Liver (tissue), 9 donors: Measurements from ENCODE around the gene DHRS9. TPM values are rescaled to one million over a fixed set of nuclear protein-coding genes. Genes with fewer than 3 reads are reported as not detected.

Experiments
- DNase-seq: peaks from one replicate; pipeline ENCODE4 v3.0.0-alpha.2; 2017; ENCODE audit warnings: low spot score
- H3K27ac ChIP-seq, 2 donors: one replicate each; pipeline ENCODE4 v1.7.0; 2013; ENCODE audit warnings: inconsistent platforms in 2 of 2, low read length in 2 of 2, control low read depth in 1 of 2, low read depth in 1 of 2, mild to moderate bottlenecking in 1 of 2
- H3K27me3 ChIP-seq, 4 donors: one replicate each; pipeline versions ENCODE4 v1.6.1 to v1.7.0; 2013; ENCODE audit warnings: low read length in 3 of 4, inconsistent platforms in 1 of 4, mild to moderate bottlenecking in 1 of 4, moderate library complexity in 1 of 4; ENCODE audit not compliant: control insufficient read depth in 4 of 4, insufficient read depth in 4 of 4
- H3K36me3 ChIP-seq, 4 donors: one replicate each; pipeline versions ENCODE4 v1.6.1 to v1.7.0; 2013; ENCODE audit warnings: low read length in 3 of 4, mild to moderate bottlenecking in 3 of 4, low read depth in 1 of 4, moderate library complexity in 1 of 4; ENCODE audit not compliant: control insufficient read depth in 4 of 4, insufficient read depth in 3 of 4
- H3K4me1 ChIP-seq, 4 donors: one replicate each; pipeline versions ENCODE4 v1.6.1 to v1.7.0; 2013; ENCODE audit warnings: low read length in 3 of 4, mild to moderate bottlenecking in 3 of 4, moderate library complexity in 1 of 4; ENCODE audit not compliant: control insufficient read depth in 4 of 4, insufficient read depth in 4 of 4
- H3K4me3 ChIP-seq, 3 donors: one replicate each; pipeline versions ENCODE4 v1.6.1 to v1.7.0; 2013; ENCODE audit warnings: low read length in 3 of 3, control low read depth in 1 of 3, low read depth in 1 of 3, mild to moderate bottlenecking in 1 of 3
- H3K9ac ChIP-seq, 2 donors: one replicate each; pipeline ENCODE4 v1.7.0; 2013; ENCODE audit warnings: low read length in 2 of 2, mild to moderate bottlenecking in 2 of 2, moderate library complexity in 2 of 2, control low read depth in 1 of 2, low read depth in 1 of 2
- H3K9me3 ChIP-seq, 4 donors: one replicate each; pipeline versions ENCODE4 v1.6.1 to v1.7.0; 2013; ENCODE audit warnings: low read length in 3 of 4; ENCODE audit not compliant: control insufficient read depth in 4 of 4
- ATF3 ChIP-seq: IDR thresholded peaks from 2 replicates; pipeline ENCODE4 v1.6.1; 2016; ENCODE audit warnings: antibody characterized with exemption
- EGR1 ChIP-seq, 2 donors: IDR thresholded peaks; 2 replicates each; pipeline ENCODE4 v1.6.1; 2016 to 2018; ENCODE audit warnings: antibody characterized with exemption in 2 of 2, low read depth in 2 of 2
- FOXA1 ChIP-seq: IDR thresholded peaks from 2 replicates; pipeline ENCODE4 v1.6.1; 2016; ENCODE audit warnings: antibody characterized with exemption
- FOXA2 ChIP-seq: IDR thresholded peaks from 2 replicates; pipeline ENCODE4 v1.6.1; 2016; ENCODE audit warnings: antibody characterized with exemption
- GABPA ChIP-seq, 2 donors: IDR thresholded peaks in 1 of 2; conservative IDR thresholded peaks in 1 of 2; 2 replicates each; pipeline ENCODE4 v1.6.1; 2016; ENCODE audit warnings: antibody characterized with exemption in 2 of 2, mild to moderate bottlenecking in 1 of 2, moderate library complexity in 1 of 2
- HNF4A ChIP-seq, 2 donors: conservative IDR thresholded peaks; 2 replicates each; pipeline ENCODE4 v1.6.1; 2016; ENCODE audit warnings: antibody characterized with exemption in 2 of 2, mild to moderate bottlenecking in 2 of 2
- HNF4G ChIP-seq: IDR thresholded peaks from 2 replicates; pipeline ENCODE4 v1.6.1; 2016; ENCODE audit warnings: antibody characterized with exemption
- JUND ChIP-seq, 2 donors: IDR thresholded peaks; 2 replicates each; pipeline ENCODE4 v1.6.1; 2016; ENCODE audit warnings: antibody characterized with exemption in 2 of 2
- MAX ChIP-seq: IDR thresholded peaks from 2 replicates; pipeline ENCODE4 v1.6.1; 2016; ENCODE audit warnings: antibody characterized with exemption
- NR2F2 ChIP-seq: IDR thresholded peaks from 2 replicates; pipeline ENCODE4 v1.6.1; 2016; ENCODE audit warnings: antibody characterized with exemption
- RAD21 ChIP-seq, 2 donors: IDR thresholded peaks; 2 replicates each; pipeline ENCODE4 v1.6.1; 2016; ENCODE audit warnings: antibody characterized with exemption in 2 of 2, mild to moderate bottlenecking in 2 of 2
- REST ChIP-seq: IDR thresholded peaks from 2 replicates; pipeline ENCODE4 v1.6.1; 2016; ENCODE audit warnings: antibody characterized with exemption, mild to moderate bottlenecking
- RXRA ChIP-seq, 2 donors: IDR thresholded peaks; 2 replicates each; pipeline ENCODE4 v1.6.1; 2017 to 2018; ENCODE audit warnings: antibody characterized with exemption in 2 of 2, mild to moderate bottlenecking in 1 of 2
- SP1 ChIP-seq: IDR thresholded peaks from 2 replicates; pipeline ENCODE4 v1.6.1; 2018; ENCODE audit warnings: antibody characterized with exemption, mild to moderate bottlenecking
- TAF1 ChIP-seq: conservative IDR thresholded peaks from 2 replicates; pipeline ENCODE4 v1.6.1; 2016; ENCODE audit warnings: antibody characterized with exemption, mild to moderate bottlenecking
- YY1 ChIP-seq: IDR thresholded peaks from 2 replicates; pipeline ENCODE4 v1.6.1; 2016; ENCODE audit warnings: antibody characterized with exemption, mild to moderate bottlenecking
- WGBS: extraction: QIAGEN DNeasy Blood & Tissue Kit; methylation state at CpG from one replicate; pipeline ENCODE4 v1.1.7; 2013; 5-methylcytosine and 5-hydroxymethylcytosine counted together
- polyA plus RNA-seq, 2 donors: library from polyadenylated mRNA; stranded (reverse) in 1 of 2; unstranded in 1 of 2; fragments of 200-250 nt in 1 of 2; fragments of >200 nt in 1 of 2; fragmentation: Nextera tagmentation in 1 of 2; extraction: Ambion mirVana in 1 of 2; gene quantifications; one replicate each; pipeline versions ENCODE4 v1.2.1 to v1.2.3, GENCODE V29; 2013 to 2015
- total RNA-seq, 2 donors: library from RNA; depleted of rRNA; stranded (reverse); fragments of >200 nt; gene quantifications; one replicate each; pipeline ENCODE4 v1.2.3, GENCODE V29; 2014
- TF ChIP-seq, protein P1 (sequence below): fragments of 150-350 bp; IDR thresholded peaks from 2 replicates; pipeline ENCODE4 v1.5.1; 2017; ENCODE audit warnings: improper control_type of control experiment, low read depth, low read length; ENCODE audit not compliant: missing input control
- TF ChIP-seq, protein P2 (sequence below): IDR thresholded peaks from 2 replicates; pipeline ENCODE4 v1.6.1; 2016; ENCODE audit warnings: antibody characterized with exemption
- donor health status: healthy.
- donor health status: healthy.
- donor health status: healthy.
- donor health status: healthy.
- donor health status: healthy.

The DHRS9 gene
- total and polyA plus RNA-seq, 4 donors = 0.25 to 0.93 (median 0.63) TPM

DNA sequence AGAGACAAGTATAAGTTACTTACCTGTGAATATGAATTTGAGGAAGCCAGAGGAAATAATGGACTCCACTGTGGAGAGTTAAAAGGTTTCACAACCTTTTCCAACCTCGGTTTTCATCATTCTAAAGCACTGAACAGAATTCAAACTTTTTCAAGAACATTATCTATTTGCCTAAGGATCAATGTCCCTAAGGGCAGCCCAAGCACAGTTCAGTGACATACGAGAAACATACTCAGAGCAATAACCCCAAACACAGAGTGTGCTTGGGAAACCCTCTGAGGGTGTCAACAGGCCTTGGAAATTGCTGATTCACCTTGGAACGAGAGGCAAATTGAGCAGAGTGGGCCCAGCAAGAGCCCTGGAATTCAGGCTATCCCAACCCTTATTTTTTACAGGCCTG is 38.2 kb upstream of the DHRS9 start, which contains the start of gene ABCB11:
TSS of gene ABCB11 (minus strand) at position 123 of the 400 bp plus-strand sequence. CDS start 13,199 bp downstream, outside the sequence.
- 29% methylated on average over 3 of the region's 3 CpGs for WGBS
- H3K4me3 ChIP-seq = peak within 1 kb of the TSS; percentile 76 to 89 (median 88)
- H3K36me3 ChIP-seq = no peaks in the 10 kb centered on the region
- TF ChIP-seq SP1 (peak; percentile 95), RXRA (IDR thresholded peaks at IDR 0.05) (peak; percentile 100), FOXA2 (peak; percentile 76), RAD21 (IDR thresholded peaks at IDR 0.05) (peak; percentile 35 to 69), YY1 (peak; percentile 85), HNF4A (conservative IDR thresholded peaks at IDR 0.05) (peak; percentile 88 to 90), FOXA1 (peak; percentile 59), HNF4G (peak; percentile 47), GABPA (IDR thresholded peaks at IDR 0.05 in 1 of 2, conservative IDR thresholded peaks at IDR 0.05 in 1 of 2) (peak in 1 of 2 donors; percentile 27), MAX (peak; percentile 82), JUND (IDR thresholded peaks at IDR 0.05) (peak; percentile 87 to 92), REST (peak; percentile 76), TAF1 (peak; percentile 94), ATF3 (peak; percentile 88), NR2F2 (peak; percentile 66), EGR1 (IDR thresholded peaks at IDR 0.05; ENCODE audit: low read depth in 2 of 2) (peak in 1 of 2 donors; percentile 68)
- TF ChIP-seq, protein P1, sequence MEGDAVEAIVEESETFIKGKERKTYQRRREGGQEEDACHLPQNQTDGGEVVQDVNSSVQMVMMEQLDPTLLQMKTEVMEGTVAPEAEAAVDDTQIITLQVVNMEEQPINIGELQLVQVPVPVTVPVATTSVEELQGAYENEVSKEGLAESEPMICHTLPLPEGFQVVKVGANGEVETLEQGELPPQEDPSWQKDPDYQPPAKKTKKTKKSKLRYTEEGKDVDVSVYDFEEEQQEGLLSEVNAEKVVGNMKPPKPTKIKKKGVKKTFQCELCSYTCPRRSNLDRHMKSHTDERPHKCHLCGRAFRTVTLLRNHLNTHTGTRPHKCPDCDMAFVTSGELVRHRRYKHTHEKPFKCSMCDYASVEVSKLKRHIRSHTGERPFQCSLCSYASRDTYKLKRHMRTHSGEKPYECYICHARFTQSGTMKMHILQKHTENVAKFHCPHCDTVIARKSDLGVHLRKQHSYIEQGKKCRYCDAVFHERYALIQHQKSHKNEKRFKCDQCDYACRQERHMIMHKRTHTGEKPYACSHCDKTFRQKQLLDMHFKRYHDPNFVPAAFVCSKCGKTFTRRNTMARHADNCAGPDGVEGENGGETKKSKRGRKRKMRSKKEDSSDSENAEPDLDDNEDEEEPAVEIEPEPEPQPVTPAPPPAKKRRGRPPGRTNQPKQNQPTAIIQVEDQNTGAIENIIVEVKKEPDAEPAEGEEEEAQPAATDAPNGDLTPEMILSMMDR = no peak
- TF ChIP-seq, protein P2, sequence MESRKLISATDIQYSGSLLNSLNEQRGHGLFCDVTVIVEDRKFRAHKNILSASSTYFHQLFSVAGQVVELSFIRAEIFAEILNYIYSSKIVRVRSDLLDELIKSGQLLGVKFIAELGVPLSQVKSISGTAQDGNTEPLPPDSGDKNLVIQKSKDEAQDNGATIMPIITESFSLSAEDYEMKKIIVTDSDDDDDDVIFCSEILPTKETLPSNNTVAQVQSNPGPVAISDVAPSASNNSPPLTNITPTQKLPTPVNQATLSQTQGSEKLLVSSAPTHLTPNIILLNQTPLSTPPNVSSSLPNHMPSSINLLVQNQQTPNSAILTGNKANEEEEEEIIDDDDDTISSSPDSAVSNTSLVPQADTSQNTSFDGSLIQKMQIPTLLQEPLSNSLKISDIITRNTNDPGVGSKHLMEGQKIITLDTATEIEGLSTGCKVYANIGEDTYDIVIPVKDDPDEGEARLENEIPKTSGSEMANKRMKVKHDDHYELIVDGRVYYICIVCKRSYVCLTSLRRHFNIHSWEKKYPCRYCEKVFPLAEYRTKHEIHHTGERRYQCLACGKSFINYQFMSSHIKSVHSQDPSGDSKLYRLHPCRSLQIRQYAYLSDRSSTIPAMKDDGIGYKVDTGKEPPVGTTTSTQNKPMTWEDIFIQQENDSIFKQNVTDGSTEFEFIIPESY = peak; percentile 81
- DNase-seq = no peak
- peaks cover 5 to 30% (median 21%) of the 10 kb centered on the region in 4 donors for H3K4me1 ChIP-seq
- no peaks in the 10 kb centered on the region for H3K9me3 ChIP-seq
- H3K27ac ChIP-seq = peak within 1 kb of the TSS; percentile 88 to 91
- H3K27me3 ChIP-seq = no peaks in the 10 kb centered on the region
- H3K9ac ChIP-seq = peak within 1 kb of the TSS; percentile 79 to 86
